ENCODE measurements around the gene HECTD3.

- TF ChIP-seq CTCF (conservative IDR thresholded peaks at IDR 0.05; ENCODE audit: low read depth, low read length) (no peak), EZH2 (IDR thresholded peaks at IDR 0.05; ENCODE audit: borderline replicate concordance, low read depth, low read length, poor library complexity, severe bottlenecking) (no peak)
These were observed 15.3 kb upstream of the HECTD3 start for GRCh38 chr1:45026446-45026845.

All from A673 (cell line).